GM19395 (cell line): Measurements from ENCODE around the gene SLCO3A1.
"Not testable (repeated sequence)": the region's sequence is repeated elsewhere in the genome, so short reads cannot be mapped to it uniquely, and the experiment has no call there.

Source experiments
- ATAC-seq: cut with Tn5 transposase; IDR thresholded peaks from one replicate; pipeline ENCODE4 v1.9.1; 2021; ENCODE audit warnings: mild to moderate bottlenecking, moderate library complexity; ENCODE audit not compliant: unreplicated experiment

The SLCO3A1 gene

DNA sequence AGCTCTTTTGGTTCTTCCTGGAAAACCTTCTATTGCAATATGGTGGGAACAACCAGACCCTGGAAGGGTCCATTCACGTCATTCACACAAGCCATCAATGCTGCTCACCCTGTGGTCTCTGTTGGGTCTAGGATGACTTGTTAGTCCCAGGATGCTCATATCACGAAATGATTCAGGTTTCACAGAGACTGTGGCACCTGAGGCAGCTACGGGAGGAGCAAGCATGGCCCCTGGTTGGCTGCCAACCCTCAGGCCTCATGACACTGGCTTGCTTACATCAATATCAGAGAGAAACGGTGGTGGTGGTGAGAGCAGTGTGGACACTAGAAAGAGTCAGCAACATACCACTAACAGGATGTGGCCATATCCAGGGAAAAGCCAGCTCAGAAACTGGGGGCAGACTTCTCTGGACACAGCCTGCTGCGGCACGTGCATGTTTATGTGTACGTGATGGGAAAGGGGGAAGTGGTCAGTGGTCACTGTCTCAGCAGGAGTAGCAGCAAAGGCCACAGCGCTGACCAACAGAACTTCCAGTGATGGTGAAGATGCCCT is 331.2 kb downstream of the SLCO3A1 start:
- ATAC-seq = no peak

GRCh38 chr15:92187975-92188374 is 334.5 kb downstream of the SLCO3A1 start:
- no peak for ATAC-seq

DNA sequence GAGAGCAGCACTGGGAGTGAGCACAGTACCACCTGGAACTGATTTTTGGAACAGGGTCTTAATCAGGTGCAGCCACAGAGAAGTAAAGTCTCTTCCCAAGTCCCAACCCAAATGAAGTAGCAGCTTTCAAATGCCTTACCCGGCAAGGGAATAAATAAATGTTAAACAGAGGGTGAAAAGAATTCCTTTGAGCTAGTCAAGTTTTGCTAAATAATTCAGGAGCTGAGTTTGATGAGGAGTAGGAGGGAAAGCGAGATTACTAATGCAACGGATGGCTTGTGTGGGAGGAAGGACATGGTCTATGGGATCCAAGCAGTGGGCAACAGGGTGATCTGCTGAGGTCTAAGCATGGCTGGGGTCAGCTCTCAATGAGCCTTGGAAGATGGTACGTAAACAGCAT is 335.7 kb downstream of the SLCO3A1 start:
- ATAC-seq = no peak

- no peak for ATAC-seq
Observed at GRCh38 chr15:92195241-92195640, 341.7 kb downstream of the SLCO3A1 start.

GRCh38 chr15:92196342-92196741 is 342.8 kb downstream of the SLCO3A1 start:
- no peak for ATAC-seq

DNA sequence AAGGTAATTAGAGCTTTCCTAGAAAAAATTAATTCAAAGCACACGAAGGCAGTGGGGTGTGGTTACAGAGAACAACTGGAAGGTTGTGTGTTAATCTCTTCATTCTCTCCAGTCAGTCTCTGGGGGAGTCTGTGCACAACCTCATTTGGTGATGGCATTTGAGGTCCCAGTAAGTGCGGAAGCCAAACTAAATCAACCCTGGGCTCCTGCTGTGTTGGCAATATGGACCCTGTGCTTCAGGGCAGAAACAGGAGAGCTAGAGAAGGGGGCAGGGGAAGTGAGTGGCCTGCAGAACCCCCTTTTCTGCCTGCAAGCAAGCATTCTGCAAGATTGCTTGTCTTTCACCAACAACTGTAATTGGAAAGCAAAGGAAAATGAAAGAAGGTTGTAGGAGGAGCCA is 344.2 kb downstream of the SLCO3A1 start:
- no peak for ATAC-seq

GRCh38 chr15:92200891-92201290 is 347.4 kb downstream of the SLCO3A1 start:
- ATAC-seq = no peak

DNA sequence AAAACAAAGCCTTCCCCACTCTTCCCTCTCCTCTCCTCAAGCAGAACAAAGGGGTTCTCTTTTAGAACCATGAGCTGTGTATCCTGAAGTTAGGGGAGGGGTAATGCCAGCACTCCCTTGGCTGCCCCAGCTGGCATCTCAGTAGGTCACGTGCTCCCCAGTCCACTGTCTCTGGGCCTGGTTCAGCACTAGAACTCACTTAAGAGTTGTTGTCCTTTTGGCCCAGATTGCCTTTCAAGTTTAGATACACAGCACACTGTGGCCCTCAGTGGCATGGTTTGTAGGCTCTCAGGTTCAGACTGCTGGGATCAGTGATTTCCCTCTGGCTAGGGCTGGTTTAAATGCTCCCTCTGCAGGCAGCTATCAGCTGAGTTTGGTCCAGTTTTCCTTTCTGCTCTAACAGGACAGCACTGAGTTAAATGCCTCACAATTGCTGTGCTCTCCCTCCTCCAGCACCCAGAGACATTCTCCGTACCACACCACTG is 351.8 kb downstream of the SLCO3A1 start:
- no peak for ATAC-seq

GRCh38 chr15:92207601-92208000 is 354.1 kb downstream of the SLCO3A1 start:
- ATAC-seq = not testable (repeated sequence)
